GM10248 (cell line): ENCODE data around the gene SEPSECS.

Experiments used
- CTCF ChIA-PET: fragments of 300-600 bp; sonication (Branson Sonifier 250); formaldehyde crosslinking; extraction: SDS; loops from one replicate; lab custom pipeline; 2021; ENCODE audit warnings: antibody characterized with exemption; lab: Yijun Ruan, JAX
- POLR2A ChIA-PET: fragments of 350-650 bp; sonication (Branson Sonifier 250); formaldehyde crosslinking; extraction: SDS; loops from one replicate; lab custom pipeline; 2020; ENCODE audit warnings: antibody characterized with exemption; lab: Yijun Ruan, JAX
- DNase-seq: peaks from one replicate; pipeline ENCODE4 v3.0.0; 2012; ENCODE audit errors: extremely low spot score
- TF ChIP-seq, protein P1 (sequence below): IDR thresholded peaks from 2 replicates; pipeline ENCODE4 v1.5.1; 2012; ENCODE audit warnings: mild to moderate bottlenecking, low read depth; ENCODE audit errors: extremely low read depth, missing control alignments, control extremely low read depth

The SEPSECS gene

DNA sequence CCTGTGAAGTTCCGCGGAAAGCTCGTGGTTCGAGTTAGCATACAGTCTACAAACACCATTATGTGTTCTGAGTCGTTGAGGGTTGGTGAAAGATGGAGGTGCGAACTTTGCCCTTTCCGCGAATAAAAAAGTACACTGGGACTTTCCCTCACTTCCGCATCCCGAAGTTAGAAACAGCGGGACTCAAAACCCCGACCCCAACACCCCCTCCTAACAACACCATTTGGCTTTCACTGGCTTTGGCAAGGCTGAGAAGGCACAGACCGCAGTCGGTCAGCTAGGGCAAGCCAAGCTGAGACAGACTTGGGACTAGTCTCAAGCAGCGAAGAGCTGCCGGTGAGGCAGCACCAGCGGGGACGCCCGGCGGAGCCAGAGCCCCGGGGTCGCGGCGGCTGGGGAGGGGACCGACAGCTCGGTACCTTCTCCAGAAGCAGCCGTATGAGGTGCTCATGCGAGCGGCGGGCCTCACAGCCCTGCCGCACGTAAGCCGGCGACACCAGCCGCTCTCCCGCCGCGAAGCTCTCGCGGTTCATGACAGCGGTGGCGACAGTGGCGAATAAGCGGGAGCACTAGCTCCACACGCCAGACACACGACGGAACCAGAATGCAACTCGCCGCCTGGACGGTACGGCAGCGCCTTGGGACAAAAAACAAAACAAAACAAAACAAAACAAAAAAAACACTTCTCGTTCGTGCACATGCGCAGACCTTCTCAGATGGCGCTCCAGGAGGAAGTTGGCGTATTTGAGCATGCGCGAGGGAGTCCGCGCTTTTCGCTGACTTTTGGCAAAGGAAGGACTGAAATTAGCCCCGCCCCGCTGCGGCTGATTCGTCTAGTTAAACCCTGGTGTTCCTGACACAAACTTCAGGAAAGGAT, at the start of gene SEPSECS:
TSS of gene SEPSECS (minus strand) at position 613 of the 877 bp plus-strand sequence. CDS start at position 533, 80 bp downstream.
- peak; percentile 91 for DNase-seq
- ChIA-PET CTCF (interaction anchor here (0.6 to 1.6 kb wide), 7 partner anchors 9 to 671 kb away, joined by 3 to 9 read pairs (median 3); no protein-coding TSS in a partner anchor), POLR2A (no interaction called here)
- TF ChIP-seq, protein P1, sequence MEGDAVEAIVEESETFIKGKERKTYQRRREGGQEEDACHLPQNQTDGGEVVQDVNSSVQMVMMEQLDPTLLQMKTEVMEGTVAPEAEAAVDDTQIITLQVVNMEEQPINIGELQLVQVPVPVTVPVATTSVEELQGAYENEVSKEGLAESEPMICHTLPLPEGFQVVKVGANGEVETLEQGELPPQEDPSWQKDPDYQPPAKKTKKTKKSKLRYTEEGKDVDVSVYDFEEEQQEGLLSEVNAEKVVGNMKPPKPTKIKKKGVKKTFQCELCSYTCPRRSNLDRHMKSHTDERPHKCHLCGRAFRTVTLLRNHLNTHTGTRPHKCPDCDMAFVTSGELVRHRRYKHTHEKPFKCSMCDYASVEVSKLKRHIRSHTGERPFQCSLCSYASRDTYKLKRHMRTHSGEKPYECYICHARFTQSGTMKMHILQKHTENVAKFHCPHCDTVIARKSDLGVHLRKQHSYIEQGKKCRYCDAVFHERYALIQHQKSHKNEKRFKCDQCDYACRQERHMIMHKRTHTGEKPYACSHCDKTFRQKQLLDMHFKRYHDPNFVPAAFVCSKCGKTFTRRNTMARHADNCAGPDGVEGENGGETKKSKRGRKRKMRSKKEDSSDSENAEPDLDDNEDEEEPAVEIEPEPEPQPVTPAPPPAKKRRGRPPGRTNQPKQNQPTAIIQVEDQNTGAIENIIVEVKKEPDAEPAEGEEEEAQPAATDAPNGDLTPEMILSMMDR, result no peak

DNA sequence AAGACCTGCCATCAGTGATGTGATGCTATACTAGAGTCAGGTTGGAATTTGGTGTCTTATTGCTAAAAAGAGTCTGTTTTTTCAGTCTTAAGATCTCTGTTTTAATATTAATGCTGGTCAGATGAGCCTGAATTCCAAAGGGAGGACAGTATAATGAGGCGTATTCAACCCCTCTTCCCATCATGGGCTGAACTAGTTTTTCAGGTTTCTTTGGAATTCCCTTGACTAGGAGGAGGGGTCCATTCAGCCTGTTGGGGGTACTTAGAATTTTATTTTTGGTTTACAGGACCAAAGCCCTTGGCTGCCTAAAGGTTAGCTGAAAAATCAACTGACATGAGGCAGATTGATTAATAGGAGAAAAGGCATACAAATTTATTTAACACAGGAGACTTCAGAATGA, 49.5 kb upstream of the SEPSECS start:
- DNase-seq, result no peak
- TF ChIP-seq, protein P1, result no peak
- ChIA-PET POLR2A (no interaction called here), CTCF (interaction anchor here (1.2 kb wide), 1 partner anchor 157 kb away, joined by 4 read pairs; no protein-coding TSS in a partner anchor)

DNA sequence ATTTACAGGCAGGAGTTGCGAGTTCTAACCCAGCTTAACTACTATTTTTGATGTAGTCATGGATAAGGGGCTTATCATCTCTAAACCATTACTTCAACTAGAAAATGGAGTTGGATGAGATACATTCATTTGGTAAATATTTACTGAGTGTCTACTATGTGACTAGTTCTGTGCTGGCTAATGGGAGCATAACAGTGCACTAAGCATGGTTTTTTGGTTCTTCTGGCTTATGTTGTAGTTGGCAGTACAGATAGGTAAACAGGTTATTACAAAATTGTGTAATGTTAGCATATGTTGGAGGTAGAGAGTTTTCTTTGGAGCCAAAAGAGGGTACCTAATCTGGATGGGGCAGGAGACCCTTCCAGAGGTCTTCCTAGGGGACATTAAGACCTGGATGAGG, 47.7 kb upstream of the SEPSECS start:
- POLR2A ChIA-PET, result no interaction called here
- CTCF ChIA-PET, result no interaction called here
- no peak for DNase-seq
- TF ChIP-seq, protein P1, result no peak

DNA sequence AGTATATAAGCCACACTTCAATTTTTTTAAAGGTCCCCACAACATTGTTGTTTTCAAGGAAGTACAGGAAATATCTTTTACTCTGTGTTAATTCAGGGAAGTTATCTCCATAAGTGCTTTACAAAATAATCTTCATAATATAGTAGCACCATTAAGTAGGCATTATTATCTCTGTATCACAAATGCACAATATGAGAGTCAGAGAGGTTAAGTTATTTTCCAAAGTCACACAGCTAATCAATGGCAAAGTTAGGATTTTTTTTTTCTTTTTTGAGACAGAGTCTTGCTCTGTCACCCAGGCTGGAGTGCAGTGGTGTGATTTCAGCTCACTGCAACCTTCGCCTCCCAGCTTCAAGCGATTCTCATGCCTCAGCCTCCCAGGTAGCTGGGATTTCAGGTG, 38.5 kb upstream of the SEPSECS start:
- POLR2A ChIA-PET, result no interaction called here
- CTCF ChIA-PET, result interaction anchor here (1.2 to 1.7 kb wide), 2 partner anchors 15 to 19 kb away, joined by 4 to 5 read pairs; no protein-coding TSS in a partner anchor
- DNase-seq, result no peak
- TF ChIP-seq, protein P1, result no peak

DNA sequence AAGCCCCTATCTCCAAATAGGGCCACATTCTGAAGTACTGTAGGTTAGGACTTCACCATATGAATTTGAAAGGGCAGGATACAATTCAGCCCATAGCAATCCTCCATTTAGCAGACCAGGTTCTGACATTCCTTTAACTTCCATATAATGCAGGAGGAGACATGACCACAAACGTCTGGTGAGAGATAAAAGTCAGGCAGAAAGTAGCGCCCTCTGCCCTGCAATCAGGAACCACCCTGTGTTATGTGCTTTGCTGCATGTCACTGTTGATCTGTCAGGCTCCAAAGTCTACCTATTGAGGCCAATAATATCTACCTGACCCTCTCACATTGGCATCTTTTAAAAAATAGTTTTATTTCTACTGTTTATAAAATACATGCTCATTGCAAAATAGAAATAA, 30.2 kb upstream of the SEPSECS start:
- ChIA-PET POLR2A (no interaction called here), CTCF (no interaction called here)
- TF ChIP-seq, protein P1, result no peak
- no peak for DNase-seq

DNA sequence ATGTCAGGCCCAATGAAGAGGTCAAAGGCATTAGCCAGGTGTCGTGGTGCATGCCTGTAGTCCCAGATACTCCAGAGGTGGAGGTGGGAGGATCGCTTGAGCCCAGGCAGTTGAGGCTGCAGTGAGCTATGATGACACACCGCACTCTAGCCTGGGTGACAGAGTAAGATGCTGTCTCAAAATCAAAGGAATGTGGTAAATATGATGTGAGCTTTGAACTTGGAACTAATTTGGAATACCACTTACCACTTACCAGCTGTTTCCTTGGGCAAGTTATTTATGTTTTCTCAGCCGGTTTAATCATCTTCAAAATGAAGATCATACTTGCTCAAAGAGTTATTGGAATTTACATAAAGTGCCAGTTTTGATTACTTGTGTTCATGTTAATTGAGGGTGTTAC, 23.8 kb upstream of the SEPSECS start:
- DNase-seq, result no peak
- CTCF ChIA-PET, result no interaction called here
- POLR2A ChIA-PET, result no interaction called here
- TF ChIP-seq, protein P1, result no peak
